ENCODE measurements around the gene ABHD17A. TPM values are rescaled to one million over a fixed set of nuclear protein-coding genes. Genes with fewer than 3 reads are reported as not detected.

The ABHD17A gene
- total and polyA plus RNA-seq, 9 of the 15 experiments (the other 6 are each of a cell fraction or from before 2014, with no cell fraction given): 0.04 to 135 (median 21.8) TPM; not detected in 1

DNA sequence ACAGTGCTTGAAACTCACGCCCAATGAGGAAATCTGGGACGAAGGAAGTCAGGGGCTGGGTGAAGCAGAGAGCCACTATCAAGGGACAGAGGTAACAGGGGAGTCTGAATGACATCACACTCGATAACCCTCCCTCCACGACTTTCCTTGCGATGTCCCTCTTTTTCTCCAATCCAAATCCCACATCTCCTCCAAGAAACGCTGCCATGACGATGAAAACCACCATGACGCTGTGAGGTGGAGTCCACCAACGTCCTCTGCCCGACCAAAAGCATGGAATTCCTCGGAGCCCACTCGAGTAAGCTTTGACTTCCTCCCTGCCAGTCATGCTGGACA, 38.0 kb downstream of the ABHD17A start (continued):
- TF ChIP-seq, protein P1, sequence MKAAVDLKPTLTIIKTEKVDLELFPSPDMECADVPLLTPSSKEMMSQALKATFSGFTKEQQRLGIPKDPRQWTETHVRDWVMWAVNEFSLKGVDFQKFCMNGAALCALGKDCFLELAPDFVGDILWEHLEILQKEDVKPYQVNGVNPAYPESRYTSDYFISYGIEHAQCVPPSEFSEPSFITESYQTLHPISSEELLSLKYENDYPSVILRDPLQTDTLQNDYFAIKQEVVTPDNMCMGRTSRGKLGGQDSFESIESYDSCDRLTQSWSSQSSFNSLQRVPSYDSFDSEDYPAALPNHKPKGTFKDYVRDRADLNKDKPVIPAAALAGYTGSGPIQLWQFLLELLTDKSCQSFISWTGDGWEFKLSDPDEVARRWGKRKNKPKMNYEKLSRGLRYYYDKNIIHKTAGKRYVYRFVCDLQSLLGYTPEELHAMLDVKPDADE (conservative IDR thresholded peaks at IDR 0.05; ENCODE audit: control insufficient read depth, low read depth, low read length): peak; percentile 19; the same call in 1 of the 2 replicates

DNA sequence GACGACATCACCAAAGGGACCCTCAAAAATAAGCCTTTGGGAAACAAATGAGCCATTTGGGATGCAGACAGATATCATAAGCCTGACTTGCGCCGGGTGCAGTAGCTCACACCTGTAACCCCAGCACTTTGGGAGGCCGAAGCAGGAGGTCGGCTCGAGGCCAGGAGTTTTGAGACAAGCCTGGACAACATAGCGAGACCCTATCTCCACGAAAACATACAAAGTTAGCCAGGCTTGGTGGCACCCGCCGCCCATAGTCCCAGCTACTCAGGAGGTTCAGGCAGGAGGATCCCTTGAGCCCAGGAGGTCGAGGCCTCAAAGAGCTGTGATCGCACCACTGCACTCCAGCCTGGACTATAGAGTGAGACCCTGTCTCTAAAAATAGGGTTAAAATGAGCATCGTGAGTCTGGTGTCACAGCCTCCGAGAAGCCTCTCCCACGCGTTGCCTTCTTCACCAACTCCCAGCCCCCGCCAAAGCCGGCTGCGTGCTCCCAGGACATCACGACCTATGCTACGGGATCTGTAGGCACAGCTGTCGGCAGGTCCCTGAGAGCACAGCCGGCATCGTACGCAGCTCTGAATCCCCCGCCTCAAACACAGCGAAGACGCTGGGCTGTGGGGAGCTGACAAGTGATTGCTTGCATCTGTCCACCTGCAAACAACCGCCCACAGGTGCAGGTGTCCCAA, 38.6 kb downstream of the ABHD17A start:
- no peak for FAIRE-seq
- Histone ChIP-seq H3K36me3 (ENCODE audit: control insufficient read depth, insufficient read depth, low read length) (peaks cover 57% of the 10 kb centered on the region), H4K20me1 (replicated peaks; ENCODE audit: control insufficient read depth, insufficient read depth, low read length) (peaks cover 45% of the 10 kb centered on the region), H3K4me1 (replicated peaks in 1 of 2; ENCODE audit: control insufficient read depth in 2 of 2, insufficient read depth in 2 of 2, low read length in 2 of 2) (peaks cover 18 to 83% of the 10 kb centered on the region in 2 experiments), H2AFZ (ENCODE audit: low read depth, low read length) (no peak overlapping the region), H3K27me3 (ENCODE audit: control insufficient read depth in 2 of 2, insufficient read depth in 2 of 2, low read length in 2 of 2) (no peaks in the 10 kb centered on the region), H3K79me2 (ENCODE audit: control insufficient read depth, insufficient read depth, low read length) (peaks cover 83% of the 10 kb centered on the region), H3K4me3 (peak overlapping the region; percentile 100), H3K4me2 (ENCODE audit: insufficient read depth, low read length) (peak overlapping the region; percentile 99), H3K9me1 (ENCODE audit: control insufficient read depth, insufficient read depth, low read length) (no peaks in the 10 kb centered on the region), H3K9me3 (replicated peaks; ENCODE audit: control insufficient read depth, insufficient read depth, low read depth, low read length) (no peaks in the 10 kb centered on the region), H3K9ac (ENCODE audit: insufficient read depth in 1 of 2, low read depth in 2 of 2, low read length in 2 of 2) (peak overlapping the region; percentile 90 to 99), H3K27ac (ENCODE audit: extremely low read depth, low read depth, low read length) (peak overlapping the region; percentile 100; the same call in 2 of the 3 replicates)
- POLR2A ChIA-PET: interaction anchor here (0.6 to 1.8 kb wide), 4 partner anchors 8 to 825 kb away, joined by 3 to 9 read pairs (median 6); no protein-coding TSS in a partner anchor
- intact Hi-C loops (cut with micrococcal nuclease) (no loop called here), in situ Hi-C loops (cut with MboI) (no loop called here)
- no peak for ATAC-seq
- 58% methylated on average over 29 of the region's 29 CpGs for WGBS (ENCODE audit: insufficient coverage, low coverage, missing lambda C conversion rate)
- TF ChIP-seq ZNF121 (CRISPR knock-in tag; conservative IDR thresholded peaks at IDR 0.05) (peak; percentile 86), POLR2G (IDR thresholded peaks at IDR 0.05; ENCODE audit: low read depth, low read length) (peak; percentile 41; the same call in 1 of the 2 replicates)
- TF ChIP-seq, protein P2, sequence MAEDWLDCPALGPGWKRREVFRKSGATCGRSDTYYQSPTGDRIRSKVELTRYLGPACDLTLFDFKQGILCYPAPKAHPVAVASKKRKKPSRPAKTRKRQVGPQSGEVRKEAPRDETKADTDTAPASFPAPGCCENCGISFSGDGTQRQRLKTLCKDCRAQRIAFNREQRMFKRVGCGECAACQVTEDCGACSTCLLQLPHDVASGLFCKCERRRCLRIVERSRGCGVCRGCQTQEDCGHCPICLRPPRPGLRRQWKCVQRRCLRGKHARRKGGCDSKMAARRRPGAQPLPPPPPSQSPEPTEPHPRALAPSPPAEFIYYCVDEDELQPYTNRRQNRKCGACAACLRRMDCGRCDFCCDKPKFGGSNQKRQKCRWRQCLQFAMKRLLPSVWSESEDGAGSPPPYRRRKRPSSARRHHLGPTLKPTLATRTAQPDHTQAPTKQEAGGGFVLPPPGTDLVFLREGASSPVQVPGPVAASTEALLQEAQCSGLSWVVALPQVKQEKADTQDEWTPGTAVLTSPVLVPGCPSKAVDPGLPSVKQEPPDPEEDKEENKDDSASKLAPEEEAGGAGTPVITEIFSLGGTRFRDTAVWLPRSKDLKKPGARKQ (CRISPR knock-in tag; IDR thresholded peaks at IDR 0.05): no peak
- DNase-seq (ENCODE audit: extremely low read depth in 1 of 4, low spot score in 3 of 4): no peak
- BruUV-seq (replicated peaks): no TSS peak
- CTCF ChIA-PET (ENCODE audit: low intra/inter-chr PET ratio): no interaction called here

All from K562 (cell line).